MCF 10A (cell line): ENCODE data around the gene TP53BP2. TPM values are rescaled to one million over a fixed set of nuclear protein-coding genes. Genes with fewer than 3 reads are reported as not detected.

Experiments
- BruUV-seq: library from RNA; stranded (reverse); fragments of 400-500 nt; replicated peaks from 2 replicates; lab custom pipeline; 2021; lab: Mats Ljungman, UMichigan
- CTCF ChIA-PET: fragments of 300-600 bp; sonication (Branson Sonifier 250); formaldehyde crosslinking; extraction: SDS; loops from one replicate; lab custom pipeline; 2021; ENCODE audit warnings: antibody characterized with exemption, inconsistent platforms; lab: Yijun Ruan, JAX
- POLR2A ChIA-PET: fragments of 300-600, 350-650 bp; sonication (Branson Sonifier 250); formaldehyde crosslinking; extraction: SDS; loops from one replicate; lab custom pipeline; 2020; ENCODE audit warnings: antibody characterized with exemption, inconsistent platforms; lab: Yijun Ruan, JAX
- DNase-seq: peaks from one replicate; pipeline ENCODE4 v3.0.0-alpha.2; 2018; ENCODE audit not compliant: unreplicated experiment
- H3K27ac Mint-ChIP-seq: one replicate; pipeline ENCODE4 v1.8.0; 2022; ENCODE audit warnings: mild to moderate bottlenecking, low read depth, mixed read lengths; ENCODE audit not compliant: unreplicated experiment
- H3K27me3 Mint-ChIP-seq: one replicate; pipeline ENCODE4 v1.8.0; 2022; ENCODE audit warnings: mixed read lengths; ENCODE audit not compliant: insufficient read depth, unreplicated experiment
- H3K36me3 Mint-ChIP-seq: one replicate; pipeline ENCODE4 v1.8.0; 2022; ENCODE audit warnings: mild to moderate bottlenecking, moderate library complexity, mixed read lengths; ENCODE audit not compliant: insufficient read depth, unreplicated experiment
- H3K4me1 Mint-ChIP-seq: one replicate; pipeline ENCODE4 v1.8.0; 2022; ENCODE audit warnings: mixed read lengths; ENCODE audit not compliant: insufficient read depth, unreplicated experiment
- H3K4me3 Mint-ChIP-seq: one replicate; pipeline ENCODE4 v1.8.0; 2022; ENCODE audit warnings: mild to moderate bottlenecking, moderate library complexity, mixed read lengths; ENCODE audit not compliant: unreplicated experiment
- H3K9me3 Mint-ChIP-seq: one replicate; pipeline ENCODE4 v1.8.0; 2022; ENCODE audit warnings: mixed read lengths; ENCODE audit not compliant: unreplicated experiment
- intact Hi-C: fragments of 100-400 bp; cut with micrococcal nuclease; formaldehyde crosslinking; loops from 2 replicates; pipeline ENCODE4 v1.14.1; 2022
- total RNA-seq: library from RNA; stranded (reverse); gene quantifications from 2 replicates; pipeline ENCODE4 v1.2.3, GENCODE V29; 2022
- TF ChIP-seq, protein P1 (sequence below): fragments of 200-600 bp; IDR thresholded peaks from one replicate; pipeline ENCODE4 v1.8.0; 2022; ENCODE audit warnings: antibody characterized with exemption, mild to moderate bottlenecking; ENCODE audit not compliant: unreplicated experiment

Gene TP53BP2
- total RNA-seq, 1 experiment from 2014 or later: 64.0 TPM

DNA sequence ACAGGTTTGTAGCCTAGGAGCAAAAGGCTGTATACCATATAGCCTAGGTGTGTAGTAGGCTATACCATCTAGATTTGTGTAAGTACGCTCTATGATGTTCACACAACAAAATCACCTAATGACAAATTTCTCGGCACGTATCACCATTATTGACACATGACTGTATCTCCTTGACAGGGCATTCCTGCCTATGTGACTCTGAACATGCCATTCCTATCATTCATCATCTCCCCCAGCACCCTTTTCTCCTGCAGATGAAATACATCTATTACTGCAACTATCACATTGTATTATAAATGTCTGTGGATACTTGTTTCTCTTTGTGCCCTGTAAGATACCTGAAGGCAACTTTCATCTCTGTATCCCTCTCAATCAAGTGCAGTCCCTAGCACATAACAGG, 29.9 kb downstream of the TP53BP2 start:
- ChIA-PET POLR2A (interaction anchor here (1.0 to 14.0 kb wide), 4 partner anchors 10 to 71 kb away, joined by 3 to 176 read pairs (median 4); partner anchors contain the start of gene TP53BP2), CTCF (interaction anchor here (0.6 to 1.8 kb wide), 4 partner anchors 31 to 1993 kb away, joined by 3 to 5 read pairs (median 3); no protein-coding TSS in a partner anchor)
- H3K27ac Mint-ChIP-seq: peak overlapping the region; percentile 46
- no peaks in the 10 kb centered on the region for H3K27me3 Mint-ChIP-seq
- no peak overlapping the region for H3K4me3 Mint-ChIP-seq
- no peaks in the 10 kb centered on the region for H3K9me3 Mint-ChIP-seq
- BruUV-seq: no TSS peak
- TF ChIP-seq, protein P1, sequence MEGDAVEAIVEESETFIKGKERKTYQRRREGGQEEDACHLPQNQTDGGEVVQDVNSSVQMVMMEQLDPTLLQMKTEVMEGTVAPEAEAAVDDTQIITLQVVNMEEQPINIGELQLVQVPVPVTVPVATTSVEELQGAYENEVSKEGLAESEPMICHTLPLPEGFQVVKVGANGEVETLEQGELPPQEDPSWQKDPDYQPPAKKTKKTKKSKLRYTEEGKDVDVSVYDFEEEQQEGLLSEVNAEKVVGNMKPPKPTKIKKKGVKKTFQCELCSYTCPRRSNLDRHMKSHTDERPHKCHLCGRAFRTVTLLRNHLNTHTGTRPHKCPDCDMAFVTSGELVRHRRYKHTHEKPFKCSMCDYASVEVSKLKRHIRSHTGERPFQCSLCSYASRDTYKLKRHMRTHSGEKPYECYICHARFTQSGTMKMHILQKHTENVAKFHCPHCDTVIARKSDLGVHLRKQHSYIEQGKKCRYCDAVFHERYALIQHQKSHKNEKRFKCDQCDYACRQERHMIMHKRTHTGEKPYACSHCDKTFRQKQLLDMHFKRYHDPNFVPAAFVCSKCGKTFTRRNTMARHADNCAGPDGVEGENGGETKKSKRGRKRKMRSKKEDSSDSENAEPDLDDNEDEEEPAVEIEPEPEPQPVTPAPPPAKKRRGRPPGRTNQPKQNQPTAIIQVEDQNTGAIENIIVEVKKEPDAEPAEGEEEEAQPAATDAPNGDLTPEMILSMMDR: no peak
- intact Hi-C loops: loop anchor here (1.0 to 10.0 kb wide), 2 partner anchors 28 to 179 kb away; no protein-coding TSS in a partner anchor
- peaks cover 30% of the 10 kb centered on the region for H3K4me1 Mint-ChIP-seq
- peak; percentile 42 for DNase-seq
- H3K36me3 Mint-ChIP-seq: peaks cover 49% of the 10 kb centered on the region

DNA sequence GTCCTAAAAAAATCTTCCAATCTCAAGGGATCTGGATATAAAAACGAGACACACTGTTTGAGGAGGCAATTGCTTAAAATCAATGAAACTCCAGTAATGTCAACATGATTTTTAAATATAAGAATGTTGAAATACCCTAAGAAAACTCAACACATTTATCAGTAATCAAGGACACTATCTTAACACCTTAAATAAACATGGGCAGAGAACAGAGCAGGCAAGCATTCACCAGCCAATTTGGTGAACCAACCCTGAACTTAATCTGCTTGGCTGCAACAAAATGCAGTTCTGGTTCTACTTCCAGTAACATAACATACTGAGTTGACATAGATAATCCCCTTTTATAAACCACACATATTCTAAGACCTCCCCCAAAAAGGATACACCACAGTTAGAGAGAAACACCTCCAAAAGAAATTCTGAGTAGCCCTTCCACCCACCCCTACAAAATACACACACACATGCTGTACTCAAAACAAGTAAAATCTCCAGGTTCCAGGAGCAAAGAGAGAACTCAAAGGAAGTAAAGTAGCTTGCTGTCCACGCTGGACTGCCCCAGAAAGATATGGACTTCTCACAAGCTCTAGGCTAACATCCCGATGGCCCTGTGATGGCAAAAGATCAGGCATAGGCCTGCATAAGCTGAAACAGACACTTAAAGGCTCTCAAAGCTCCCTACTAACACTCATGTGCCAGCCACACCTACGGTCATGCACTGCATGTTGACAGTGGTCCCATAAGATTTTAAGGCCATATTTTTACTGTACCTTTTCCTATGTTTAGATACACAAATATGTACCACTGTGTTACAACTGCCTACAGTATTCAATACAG, 30.5 kb downstream of the TP53BP2 start:
- Mint-ChIP-seq H3K9me3 (no peaks in the 10 kb centered on the region), H3K4me1 (peaks cover 36% of the 10 kb centered on the region), H3K27me3 (no peaks in the 10 kb centered on the region), H3K4me3 (no peak overlapping the region), H3K36me3 (peaks cover 43% of the 10 kb centered on the region), H3K27ac (peak overlapping the region; percentile 46)
- intact Hi-C loops: loop anchor here (10.0 kb wide), 1 partner anchor 180 kb away; no protein-coding TSS in a partner anchor
- BruUV-seq: no TSS peak
- ChIA-PET CTCF (interaction anchor here (0.6 to 1.8 kb wide), 9 partner anchors 9 to 1993 kb away, joined by 3 to 5 read pairs (median 3); no protein-coding TSS in a partner anchor), POLR2A (interaction anchor here (1.0 to 14.0 kb wide), 3 partner anchors 10 to 53 kb away, joined by 3 to 176 read pairs (median 3); partner anchors contain the start of gene TP53BP2)
- DNase-seq: no peak
- TF ChIP-seq, protein P1: no peak

DNA sequence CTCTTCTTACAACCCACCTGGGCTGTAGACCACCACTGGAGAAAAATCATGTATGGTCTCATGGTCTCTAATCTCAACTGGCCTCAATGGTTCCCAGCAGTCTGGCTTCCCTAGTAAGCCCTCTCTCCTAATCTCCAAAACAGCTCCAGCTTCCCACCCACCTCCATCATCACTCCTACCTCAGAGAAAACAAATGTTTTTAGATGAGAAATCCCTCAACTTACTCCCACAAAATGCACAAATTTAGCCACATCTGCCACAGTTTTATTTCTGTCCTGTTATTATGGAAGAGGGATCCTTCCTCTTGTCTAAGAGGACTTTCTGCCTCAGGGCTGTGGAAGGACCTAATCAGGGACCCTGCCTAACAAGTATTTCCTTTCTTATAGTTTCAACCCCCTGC, 32.1 kb downstream of the TP53BP2 start:
- peaks cover 28% of the 10 kb centered on the region for H3K4me1 Mint-ChIP-seq
- H3K27me3 Mint-ChIP-seq: no peaks in the 10 kb centered on the region
- H3K4me3 Mint-ChIP-seq: no peak overlapping the region
- H3K36me3 Mint-ChIP-seq: peaks cover 36% of the 10 kb centered on the region
- intact Hi-C loops: loop anchor here (5.0 to 10.0 kb wide), 4 partner anchors 74 to 294 kb away; no protein-coding TSS in a partner anchor
- ChIA-PET POLR2A (interaction anchor here (1.0 to 14.0 kb wide), 2 partner anchors 13 to 30 kb away, joined by 3 to 176 read pairs; partner anchors contain the start of gene TP53BP2), CTCF (interaction anchor here (0.7 to 3.6 kb wide), 6 partner anchors 11 to 635 kb away, joined by 3 to 36 read pairs (median 26); partner anchors contain the start of gene TP53BP2)
- no peaks in the 10 kb centered on the region for H3K9me3 Mint-ChIP-seq
- TF ChIP-seq, protein P1: no peak
- DNase-seq: no peak
- BruUV-seq: no TSS peak
- peak overlapping the region; percentile 8 for H3K27ac Mint-ChIP-seq
